NT2/D1 (cell line): ENCODE measurements around the gene RFX4.

ENCODE experiments used
- SUZ12 ChIP-seq: IDR thresholded peaks from 2 replicates; pipeline ENCODE4 v1.6.1; 2011; ENCODE audit not compliant: insufficient read length, insufficient read depth; ENCODE audit errors: extremely low read depth
- YY1 ChIP-seq: IDR thresholded peaks from 2 replicates; pipeline ENCODE4 v1.6.1; 2011; ENCODE audit not compliant: insufficient read length, insufficient read depth
- ZNF274 ChIP-seq: IDR thresholded peaks from 2 replicates; pipeline ENCODE4 v1.6.1; 2011; ENCODE audit warnings: mild to moderate bottlenecking, low read depth, low read length

GRCh38 chr12:106705971-106706370 lies 123.2 kb downstream of the RFX4 start:
- TF ChIP-seq YY1 = no peak
- TF ChIP-seq ZNF274 = no peak
- no peak for TF ChIP-seq SUZ12
